ENCODE results near the gene MBTPS1.
"Not testable (repeated sequence)": the region's sequence is repeated elsewhere in the genome, so short reads cannot be mapped to it uniquely, and the experiment has no call there.

The MBTPS1 gene

GRCh38 chr16:84137287-84137686 is 20.5 kb upstream of the MBTPS1 start:
- DNase-seq (ENCODE audit: low read depth) = no peak

- DNase-seq (ENCODE audit: low read depth) = no peak
Measured at GRCh38 chr16:84136331-84137125, 19.8 kb upstream of the MBTPS1 start.

GRCh38 chr16:84132527-84133285 is 16.0 kb upstream of the MBTPS1 start:
- no peak for DNase-seq (ENCODE audit: low read depth)

- DNase-seq (ENCODE audit: low read depth) = no peak
Measured at GRCh38 chr16:84131117-84131516, 14.4 kb upstream of the MBTPS1 start.

GRCh38 chr16:84124257-84125073 is 7.7 kb upstream of the MBTPS1 start:
- DNase-seq (ENCODE audit: low read depth) = no peak

- DNase-seq (ENCODE audit: low read depth) = no peak
Measured at GRCh38 chr16:84121007-84121406, 4.3 kb upstream of the MBTPS1 start.

- DNase-seq (ENCODE audit: low read depth) = no peak
Measured at GRCh38 chr16:84120023-84120422, 3.3 kb upstream of the MBTPS1 start.

- no peak for DNase-seq (ENCODE audit: low read depth)
Measured at GRCh38 chr16:84119368-84119767, 2.6 kb upstream of the MBTPS1 start.

GRCh38 chr16:84118315-84118714 is 1.6 kb upstream of the MBTPS1 start:
- not testable (repeated sequence) for DNase-seq (ENCODE audit: low read depth)

GRCh38 chr16:84117494-84117843 is 727 bp upstream of the MBTPS1 start:
- DNase-seq (ENCODE audit: low read depth) = no peak

- DNase-seq (ENCODE audit: low read depth) = no peak
Measured at GRCh38 chr16:84115919-84116719, 623 bp downstream of the MBTPS1 start.

GRCh38 chr16:84111949-84112348 is 4.8 kb downstream of the MBTPS1 start:
- DNase-seq (ENCODE audit: low read depth) = not testable (repeated sequence)

GRCh38 chr16:84111525-84111924 is 5.2 kb downstream of the MBTPS1 start:
- DNase-seq (ENCODE audit: low read depth) = no peak

- no peak for DNase-seq (ENCODE audit: low read depth)
Measured at GRCh38 chr16:84110527-84110926, 6.2 kb downstream of the MBTPS1 start.

GRCh38 chr16:84109598-84110335 is 7.0 kb downstream of the MBTPS1 start:
- DNase-seq (ENCODE audit: low read depth) = no peak

GRCh38 chr16:84107921-84108320 is 8.8 kb downstream of the MBTPS1 start:
- no peak for DNase-seq (ENCODE audit: low read depth)

- DNase-seq (ENCODE audit: low read depth) = no peak
Measured at GRCh38 chr16:84105948-84106740, 10.6 kb downstream of the MBTPS1 start.

GRCh38 chr16:84105301-84105815 is 11.4 kb downstream of the MBTPS1 start:
- no peak for DNase-seq (ENCODE audit: low read depth)

- DNase-seq (ENCODE audit: low read depth) = no peak
Measured at GRCh38 chr16:84104231-84104630, 12.5 kb downstream of the MBTPS1 start.

- no peak for DNase-seq (ENCODE audit: low read depth)
Measured at GRCh38 chr16:84103678-84104077, 13.1 kb downstream of the MBTPS1 start.
